HepG2 (cell line): Measurements from ENCODE around the gene SEMA4A. TPM values are rescaled to one million over a fixed set of nuclear protein-coding genes. Genes with fewer than 3 reads are reported as not detected.

Source experiments
- ETS1 ChIP-seq: sonication (generic); formaldehyde crosslinking; IDR thresholded peaks from 2 replicates; pipeline ENCODE4 v1.4.0; 2020; ENCODE audit warnings: missing genetic modification reagents
- GTF3A ChIP-seq: sonication (generic); formaldehyde crosslinking; conservative IDR thresholded peaks from 2 replicates; pipeline ENCODE4 v1.4.0; 2020; ENCODE audit warnings: mild to moderate bottlenecking, missing genetic modification reagents
- HOXA9 ChIP-seq: sonication (generic); formaldehyde crosslinking; IDR thresholded peaks from 2 replicates; pipeline ENCODE4 v1.8.1; 2022; ENCODE audit warnings: missing genetic modification reagents, mild to moderate bottlenecking, moderate library complexity, borderline replicate concordance
- MYNN ChIP-seq: sonication (generic); formaldehyde crosslinking; IDR thresholded peaks from 2 replicates; pipeline ENCODE4 v1.4.0; 2020; ENCODE audit warnings: mild to moderate bottlenecking, low read depth, missing genetic modification reagents
- POLR2AphosphoS5 ChIP-seq: IDR thresholded peaks from 2 replicates; pipeline ENCODE4 v1.6.1; 2012; ENCODE audit warnings: low read depth, low read length
- SMC3 ChIP-seq: IDR thresholded peaks from 2 replicates; pipeline ENCODE4 v1.6.1; 2011; ENCODE audit warnings: low read length, improper control_type of control experiment
- SP140L ChIP-seq: sonication (generic); formaldehyde crosslinking; IDR thresholded peaks from 2 replicates; pipeline ENCODE4 v1.4.0; 2020; ENCODE audit warnings: missing genetic modification reagents, borderline replicate concordance
- TEAD2 ChIP-seq: sonication (generic); formaldehyde crosslinking; IDR thresholded peaks from 2 replicates; pipeline ENCODE4 v1.9.0; 2021; ENCODE audit warnings: missing genetic modification reagents
- ZFP36L2 ChIP-seq: sonication (generic); formaldehyde crosslinking; IDR thresholded peaks from 2 replicates; pipeline ENCODE4 v1.4.0; 2020; ENCODE audit warnings: missing genetic modification reagents
- ZFP82 ChIP-seq: sonication (generic); formaldehyde crosslinking; IDR thresholded peaks from 2 replicates; pipeline ENCODE4 v1.5.1; 2020; ENCODE audit warnings: mild to moderate bottlenecking, missing genetic modification reagents, borderline replicate concordance
- ZNF337 ChIP-seq: sonication (generic); formaldehyde crosslinking; IDR thresholded peaks from 2 replicates; pipeline ENCODE4 v1.5.1; 2020; ENCODE audit warnings: missing genetic modification reagents, low read depth, mild to moderate bottlenecking, borderline replicate concordance
- ZNF33A ChIP-seq: sonication (generic); formaldehyde crosslinking; IDR thresholded peaks from 2 replicates; pipeline ENCODE4 v1.5.1; 2020; ENCODE audit warnings: missing genetic modification reagents, mild to moderate bottlenecking, moderate library complexity, borderline replicate concordance
- ZNF383 ChIP-seq: sonication (generic); formaldehyde crosslinking; IDR thresholded peaks from 2 replicates; pipeline ENCODE4 v1.4.0; 2020; ENCODE audit warnings: missing genetic modification reagents, mild to moderate bottlenecking, borderline replicate concordance
- ZNF430 ChIP-seq: sonication (generic); formaldehyde crosslinking; IDR thresholded peaks from 2 replicates; pipeline ENCODE4 v1.9.0; 2021; ENCODE audit warnings: mild to moderate bottlenecking, missing genetic modification reagents
- ZSCAN21 ChIP-seq: sonication (generic); formaldehyde crosslinking; IDR thresholded peaks from 2 replicates; pipeline ENCODE4 v1.8.0; 2022; ENCODE audit warnings: mild to moderate bottlenecking, missing genetic modification reagents, moderate library complexity, borderline replicate concordance
- polyA plus RNA-seq, 8 experiments: library from polyadenylated mRNA; depleted of rRNA in 3 of 8; stranded (reverse) in 7 of 8; unstranded in 1 of 8; fragments of >200 nt; fragmentation: Illumina TruSeq in 4 of 8; extraction: Trizol in 4 of 8; gene quantifications; 2 replicates each; pipeline versions ENCODE4 v1.2.1 to v1.2.3, GENCODE V29; 2011 to 2016; ENCODE audit warnings: low read depth in 4 of 8, missing spikeins in 1 of 8, mixed read lengths in 1 of 8; ENCODE audit not compliant: insufficient read depth in 1 of 8
- total RNA-seq, 5 experiments: library from RNA; depleted of rRNA; stranded (reverse); fragments of >200 nt; fragmentation: Illumina TruSeq; extraction: Trizol; gene quantifications; 2 replicates each; pipeline ENCODE4 v1.2.3, GENCODE V29; 2016; ENCODE audit warnings: low read depth in 1 of 5
- TF ChIP-seq, protein P1 (sequence below): sonication (generic); formaldehyde crosslinking; IDR thresholded peaks from 2 replicates; pipeline ENCODE4 v1.4.0; 2020; ENCODE audit warnings: missing genetic modification reagents
- TF ChIP-seq, protein P2 (sequence below): IDR thresholded peaks from 2 replicates; pipeline ENCODE4 v1.6.1; 2016; ENCODE audit warnings: mild to moderate bottlenecking, missing biosample characterization, missing genetic modification reagents
- TF ChIP-seq, protein P3 (sequence below), 2 experiments: sonication (generic) in 1 of 2; formaldehyde crosslinking in 1 of 2; IDR thresholded peaks; 2 replicates each; pipeline versions ENCODE4 v1.4.0 to v1.6.1; 2016 to 2020; ENCODE audit warnings: borderline replicate concordance in 1 of 2, low read depth in 1 of 2, mild to moderate bottlenecking in 1 of 2, missing genetic modification reagents in 1 of 2
- TF ChIP-seq, protein P4 (sequence below): sonication (generic); formaldehyde crosslinking; IDR thresholded peaks from 2 replicates; pipeline ENCODE4 v1.4.0; 2020; ENCODE audit warnings: missing genetic modification reagents, borderline replicate concordance

SEMA4A gene
- total and polyA plus RNA-seq, 2 of the 13 experiments (the other 11 are each of a cell fraction or from before 2014, with no cell fraction given): 0.09 to 0.20 TPM

- TF ChIP-seq ZNF430 (CRISPR knock-in tag) (no peak), ZNF337 (CRISPR knock-in tag) (no peak), MYNN (CRISPR knock-in tag) (no peak), POLR2AphosphoS5 (peak; percentile 96), SP140L (CRISPR knock-in tag) (no peak), GTF3A (CRISPR knock-in tag) (no peak), ZFP36L2 (no peak), SMC3 (no peak), ETS1 (no peak; the same call in 1 of the 2 replicates), ZNF383 (CRISPR knock-in tag) (no peak), HOXA9 (no peak), TEAD2 (no peak), ZFP82 (no peak), ZNF33A (CRISPR knock-in tag) (no peak), ZSCAN21 (CRISPR knock-in tag) (peak; percentile 72)
- TF ChIP-seq, protein P1, sequence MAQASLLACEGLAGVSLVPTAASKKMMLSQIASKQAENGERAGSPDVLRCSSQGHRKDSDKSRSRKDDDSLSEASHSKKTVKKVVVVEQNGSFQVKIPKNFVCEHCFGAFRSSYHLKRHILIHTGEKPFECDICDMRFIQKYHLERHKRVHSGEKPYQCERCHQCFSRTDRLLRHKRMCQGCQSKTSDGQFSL (CRISPR knock-in tag): no peak
- TF ChIP-seq, protein P2, sequence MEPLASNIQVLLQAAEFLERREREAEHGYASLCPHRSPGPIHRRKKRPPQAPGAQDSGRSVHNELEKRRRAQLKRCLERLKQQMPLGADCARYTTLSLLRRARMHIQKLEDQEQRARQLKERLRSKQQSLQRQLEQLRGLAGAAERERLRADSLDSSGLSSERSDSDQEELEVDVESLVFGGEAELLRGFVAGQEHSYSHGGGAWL (CRISPR knock-in tag): 0 out of 2 replicates have a peak, but pooled peaks have one; percentile 46
- TF ChIP-seq, protein P3, sequence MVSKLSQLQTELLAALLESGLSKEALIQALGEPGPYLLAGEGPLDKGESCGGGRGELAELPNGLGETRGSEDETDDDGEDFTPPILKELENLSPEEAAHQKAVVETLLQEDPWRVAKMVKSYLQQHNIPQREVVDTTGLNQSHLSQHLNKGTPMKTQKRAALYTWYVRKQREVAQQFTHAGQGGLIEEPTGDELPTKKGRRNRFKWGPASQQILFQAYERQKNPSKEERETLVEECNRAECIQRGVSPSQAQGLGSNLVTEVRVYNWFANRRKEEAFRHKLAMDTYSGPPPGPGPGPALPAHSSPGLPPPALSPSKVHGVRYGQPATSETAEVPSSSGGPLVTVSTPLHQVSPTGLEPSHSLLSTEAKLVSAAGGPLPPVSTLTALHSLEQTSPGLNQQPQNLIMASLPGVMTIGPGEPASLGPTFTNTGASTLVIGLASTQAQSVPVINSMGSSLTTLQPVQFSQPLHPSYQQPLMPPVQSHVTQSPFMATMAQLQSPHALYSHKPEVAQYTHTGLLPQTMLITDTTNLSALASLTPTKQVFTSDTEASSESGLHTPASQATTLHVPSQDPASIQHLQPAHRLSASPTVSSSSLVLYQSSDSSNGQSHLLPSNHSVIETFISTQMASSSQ (IDR thresholded peaks at IDR 0.05; ENCODE audit: low read depth): no peak
- TF ChIP-seq, protein P3 (CRISPR knock-in tag; IDR thresholded peaks at IDR 0.05; ENCODE audit: borderline replicate concordance): 0 out of 2 replicates have a peak, but pooled peaks have one; percentile 21
- TF ChIP-seq, protein P4, sequence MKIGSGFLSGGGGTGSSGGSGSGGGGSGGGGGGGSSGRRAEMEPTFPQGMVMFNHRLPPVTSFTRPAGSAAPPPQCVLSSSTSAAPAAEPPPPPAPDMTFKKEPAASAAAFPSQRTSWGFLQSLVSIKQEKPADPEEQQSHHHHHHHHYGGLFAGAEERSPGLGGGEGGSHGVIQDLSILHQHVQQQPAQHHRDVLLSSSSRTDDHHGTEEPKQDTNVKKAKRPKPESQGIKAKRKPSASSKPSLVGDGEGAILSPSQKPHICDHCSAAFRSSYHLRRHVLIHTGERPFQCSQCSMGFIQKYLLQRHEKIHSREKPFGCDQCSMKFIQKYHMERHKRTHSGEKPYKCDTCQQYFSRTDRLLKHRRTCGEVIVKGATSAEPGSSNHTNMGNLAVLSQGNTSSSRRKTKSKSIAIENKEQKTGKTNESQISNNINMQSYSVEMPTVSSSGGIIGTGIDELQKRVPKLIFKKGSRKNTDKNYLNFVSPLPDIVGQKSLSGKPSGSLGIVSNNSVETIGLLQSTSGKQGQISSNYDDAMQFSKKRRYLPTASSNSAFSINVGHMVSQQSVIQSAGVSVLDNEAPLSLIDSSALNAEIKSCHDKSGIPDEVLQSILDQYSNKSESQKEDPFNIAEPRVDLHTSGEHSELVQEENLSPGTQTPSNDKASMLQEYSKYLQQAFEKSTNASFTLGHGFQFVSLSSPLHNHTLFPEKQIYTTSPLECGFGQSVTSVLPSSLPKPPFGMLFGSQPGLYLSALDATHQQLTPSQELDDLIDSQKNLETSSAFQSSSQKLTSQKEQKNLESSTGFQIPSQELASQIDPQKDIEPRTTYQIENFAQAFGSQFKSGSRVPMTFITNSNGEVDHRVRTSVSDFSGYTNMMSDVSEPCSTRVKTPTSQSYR: peak; percentile 75
These were observed 39.1 kb upstream of the SEMA4A start, which contains the start of gene LMNA (continued) for GRCh38 chr1:156114101-156114918.
